Body of pancreas (tissue), 4 donors: ENCODE measurements around the gene MACF1.

Experiments
- CTCF ChIP-seq, 7 experiments: fragments of 450-650 bp in 4 of 7; fragments of 200-600 bp in 3 of 7; sonication (generic) in 3 of 7; IDR thresholded peaks; one replicate each; pipeline ENCODE4 v1.5.1; 2016 to 2019; ENCODE audit warnings: antibody characterized with exemption in 7 of 7
- POLR2A ChIP-seq, 3 donors: fragments of 450-650 bp; IDR thresholded peaks; one replicate each; pipeline ENCODE4 v1.6.1; 2016; ENCODE audit warnings: antibody characterized with exemption in 3 of 3, mild to moderate bottlenecking in 2 of 3

GRCh38 chr1:39317910-39318633, 113.6 kb downstream of the MACF1 start:
- TF ChIP-seq CTCF (IDR thresholded peaks at IDR 0.05), result no peak
- TF ChIP-seq POLR2A (IDR thresholded peaks at IDR 0.05), result no peak
